Measurements from ENCODE around the gene CCDC12.
"Not testable (repeated sequence)": the region's sequence is repeated elsewhere in the genome, so short reads cannot be mapped to it uniquely, and the experiment has no call there.

CCDC12 gene

GRCh38 chr3:46916799-46917198, 59.7 kb downstream of the CCDC12 start:
- no peak overlapping the region for H3K4me3 ChIP-seq (ENCODE audit: low read depth, low read length)
- TF ChIP-seq CTCF (conservative IDR thresholded peaks at IDR 0.05; ENCODE audit: low read depth, low read length) = no peak
- DNase-seq (ENCODE audit: low read depth) = no peak

- DNase-seq (ENCODE audit: low read depth) = peak; percentile 37
- no peak overlapping the region for H3K4me3 ChIP-seq (ENCODE audit: low read depth, low read length)
- TF ChIP-seq CTCF (conservative IDR thresholded peaks at IDR 0.05; ENCODE audit: low read depth, low read length) = no peak
Observed at GRCh38 chr3:46916278-46916677, 60.3 kb downstream of the CCDC12 start.

DNA sequence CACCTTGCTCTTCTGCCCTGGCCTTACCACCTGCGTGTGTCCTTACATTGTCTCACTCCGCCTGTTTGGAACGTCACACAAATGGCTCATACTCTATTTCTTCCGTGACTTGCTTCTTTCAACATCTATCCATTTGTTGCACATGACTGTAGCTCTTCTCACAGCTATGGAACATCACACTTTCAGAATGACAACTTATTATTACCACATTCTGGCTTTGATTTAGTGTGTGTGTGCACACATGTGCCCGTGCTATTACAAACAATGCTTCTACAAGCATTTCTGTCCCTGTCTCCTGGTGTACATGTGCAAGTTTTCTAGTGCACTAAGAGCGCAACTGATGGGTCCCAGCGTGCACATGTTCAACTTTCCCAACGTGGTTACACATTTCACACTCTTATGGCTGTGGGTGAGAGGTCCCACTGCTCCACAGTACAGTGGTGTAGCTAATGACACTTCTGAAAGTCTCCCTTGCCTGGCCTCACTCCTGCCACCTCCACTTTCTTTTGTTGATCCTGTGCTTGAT, 61.2 kb downstream of the CCDC12 start:
- TF ChIP-seq CTCF (conservative IDR thresholded peaks at IDR 0.05; ENCODE audit: low read depth, low read length) = no peak
- H3K4me3 ChIP-seq (ENCODE audit: low read depth, low read length) = no peak overlapping the region
- DNase-seq (ENCODE audit: low read depth) = no peak

GRCh38 chr3:46914849-46915248, 61.7 kb downstream of the CCDC12 start:
- no peak for DNase-seq (ENCODE audit: low read depth)
- no peak overlapping the region for H3K4me3 ChIP-seq (ENCODE audit: low read depth, low read length)
- no peak for TF ChIP-seq CTCF (conservative IDR thresholded peaks at IDR 0.05; ENCODE audit: low read depth, low read length)

- no peak overlapping the region for H3K4me3 ChIP-seq (ENCODE audit: low read depth, low read length)
- no peak for TF ChIP-seq CTCF (conservative IDR thresholded peaks at IDR 0.05; ENCODE audit: low read depth, low read length)
- DNase-seq (ENCODE audit: low read depth) = peak; percentile 88
Observed at GRCh38 chr3:46913644-46914043, 62.9 kb downstream of the CCDC12 start.

DNA sequence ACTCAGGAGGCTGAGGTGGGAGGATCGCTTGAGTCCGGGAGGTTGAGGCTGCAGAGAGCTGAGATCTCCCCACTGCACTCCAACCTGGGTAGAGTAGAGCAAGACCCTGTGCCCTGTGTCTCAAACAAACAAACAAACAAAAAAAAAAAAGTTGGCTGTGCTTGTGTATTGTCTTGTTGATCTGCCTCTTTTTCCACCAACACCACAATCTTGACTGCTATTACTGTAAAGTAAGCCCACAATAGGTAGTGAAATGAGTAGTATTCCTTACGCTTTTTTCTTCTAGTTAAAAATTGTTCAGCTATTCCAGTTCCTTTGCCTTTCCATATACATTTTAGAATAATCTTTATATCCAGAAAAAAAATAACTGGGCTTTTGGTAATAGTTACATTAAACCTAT, 63.6 kb downstream of the CCDC12 start:
- H3K4me3 ChIP-seq (ENCODE audit: low read depth, low read length) = no peak overlapping the region
- no peak for DNase-seq (ENCODE audit: low read depth)
- TF ChIP-seq CTCF (conservative IDR thresholded peaks at IDR 0.05; ENCODE audit: low read depth, low read length) = no peak

DNA sequence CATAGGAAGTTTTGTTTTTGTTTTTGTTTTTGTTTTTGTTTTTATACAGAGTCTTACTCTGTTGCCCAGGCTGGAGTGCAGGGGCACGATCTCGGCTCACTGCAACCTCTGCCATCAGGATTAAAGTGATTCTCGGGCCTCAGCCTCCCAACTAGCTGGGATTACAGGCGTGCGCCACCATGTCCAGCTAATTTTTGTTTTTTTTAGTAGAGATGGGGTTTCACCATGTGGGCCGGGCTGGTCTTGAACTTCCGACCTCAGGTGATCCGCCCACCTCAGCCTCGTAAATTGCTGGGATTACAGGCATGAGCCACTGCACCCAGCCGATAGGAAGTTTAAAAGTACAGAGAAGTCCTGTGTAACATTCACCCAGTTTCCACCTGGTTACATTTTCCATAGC, 65.6 kb downstream of the CCDC12 start:
- DNase-seq (ENCODE audit: low read depth) = not testable (repeated sequence)

More for the DNA sequence above, 65.6 kb downstream of the CCDC12 start:
- H3K4me3 ChIP-seq (ENCODE audit: low read depth, low read length) = not testable (repeated sequence)

Measured in choroid plexus epithelial cell (primary cell).